ENCODE measurements around the gene TBC1D19.

DNA sequence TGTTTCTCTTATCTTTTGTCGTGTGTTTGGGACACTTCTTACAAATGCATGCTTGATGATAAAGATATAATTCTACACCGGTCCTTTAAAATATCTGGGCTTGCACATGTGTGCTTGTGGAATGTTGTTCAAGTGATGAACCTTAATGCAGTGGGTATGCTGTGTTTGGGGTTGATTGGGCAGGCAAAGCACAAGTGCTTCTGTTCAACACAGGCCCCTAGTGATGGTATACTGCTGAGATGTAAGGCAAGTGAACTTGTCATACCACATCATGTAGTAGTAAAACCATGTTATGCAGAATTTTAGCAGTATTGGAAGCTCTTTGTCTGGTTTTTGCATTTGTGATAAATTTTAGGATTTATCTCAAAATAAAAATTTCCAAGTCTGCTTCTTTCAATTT, 23.9 kb downstream of the TBC1D19 start:
- TF ChIP-seq, protein P1, sequence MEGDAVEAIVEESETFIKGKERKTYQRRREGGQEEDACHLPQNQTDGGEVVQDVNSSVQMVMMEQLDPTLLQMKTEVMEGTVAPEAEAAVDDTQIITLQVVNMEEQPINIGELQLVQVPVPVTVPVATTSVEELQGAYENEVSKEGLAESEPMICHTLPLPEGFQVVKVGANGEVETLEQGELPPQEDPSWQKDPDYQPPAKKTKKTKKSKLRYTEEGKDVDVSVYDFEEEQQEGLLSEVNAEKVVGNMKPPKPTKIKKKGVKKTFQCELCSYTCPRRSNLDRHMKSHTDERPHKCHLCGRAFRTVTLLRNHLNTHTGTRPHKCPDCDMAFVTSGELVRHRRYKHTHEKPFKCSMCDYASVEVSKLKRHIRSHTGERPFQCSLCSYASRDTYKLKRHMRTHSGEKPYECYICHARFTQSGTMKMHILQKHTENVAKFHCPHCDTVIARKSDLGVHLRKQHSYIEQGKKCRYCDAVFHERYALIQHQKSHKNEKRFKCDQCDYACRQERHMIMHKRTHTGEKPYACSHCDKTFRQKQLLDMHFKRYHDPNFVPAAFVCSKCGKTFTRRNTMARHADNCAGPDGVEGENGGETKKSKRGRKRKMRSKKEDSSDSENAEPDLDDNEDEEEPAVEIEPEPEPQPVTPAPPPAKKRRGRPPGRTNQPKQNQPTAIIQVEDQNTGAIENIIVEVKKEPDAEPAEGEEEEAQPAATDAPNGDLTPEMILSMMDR (conservative IDR thresholded peaks at IDR 0.05), result no peak
- TF ChIP-seq ZFX (IDR thresholded peaks at IDR 0.05), result no peak

Measured in C4-2B (cell line).